Measurements from ENCODE around the gene RBM15B. TPM values are rescaled to one million over a fixed set of nuclear protein-coding genes. Genes with fewer than 3 reads are reported as not detected.

Gene RBM15B
- polyA plus RNA-seq, 1 donor from 2014 or later: 24.1 TPM

GRCh38 chr3:51390246-51391074 is 625 bp upstream of the RBM15B start (continued):
- TF ChIP-seq EZH2 (IDR thresholded peaks at IDR 0.05; ENCODE audit: borderline replicate concordance, insufficient read depth, low read length, poor library complexity, severe bottlenecking): no peak

- Histone ChIP-seq H3K9ac (ENCODE audit: low read length) (peak overlapping the region; percentile 88), H3K27me3 (ENCODE audit: insufficient read depth, low read depth, low read length) (no peaks in the 10 kb centered on the region), H4K20me1 (ENCODE audit: insufficient read depth) (peaks cover 11% of the 10 kb centered on the region), H3K4me2 (ENCODE audit: low read length) (peak overlapping the region; percentile 69), H3K9me2 (ENCODE audit: insufficient read depth, low read length) (no peaks in the 10 kb centered on the region), H3K9me3 (ENCODE audit: low read length) (no peaks in the 10 kb centered on the region), H3K79me2 (replicated peaks; ENCODE audit: insufficient read depth, low read length) (peaks cover 33% of the 10 kb centered on the region), H3K27ac (ENCODE audit: low read length) (peak overlapping the region; percentile 87), H3K36me3 (ENCODE audit: insufficient read depth, low read length) (peaks cover 30% of the 10 kb centered on the region), H2AFZ (ENCODE audit: low read depth, low read length) (peak overlapping the region; percentile 7), H3K4me3 (ENCODE audit: low read length) (peak overlapping the region; percentile 90), H3F3A (ENCODE audit: insufficient read depth, low read length, poor library complexity, severe bottlenecking) (peaks cover 5% of the 10 kb centered on the region)
- TF ChIP-seq POLR2AphosphoS5 (IDR thresholded peaks at IDR 0.05) (peak; percentile 2), TAF1 (IDR thresholded peaks at IDR 0.05; ENCODE audit: low read depth) (no peak), EP300 (conservative IDR thresholded peaks at IDR 0.05; ENCODE audit: poor library complexity, severe bottlenecking) (no peak), REST (IDR thresholded peaks at IDR 0.05; ENCODE audit: borderline replicate concordance) (no peak), CTCF (IDR thresholded peaks at IDR 0.05; ENCODE audit: poor library complexity, severe bottlenecking) (no peak), SMC3 (conservative IDR thresholded peaks at IDR 0.05; ENCODE audit: poor library complexity) (no peak), EZH2 (IDR thresholded peaks at IDR 0.05; ENCODE audit: borderline replicate concordance, insufficient read depth, low read length, poor library complexity, severe bottlenecking) (no peak)
Measured at GRCh38 chr3:51391566-51392354, 675 bp downstream of the RBM15B start.
